ENCODE results near the gene SPATC1L.
"Not testable (repeated sequence)": the region's sequence is repeated elsewhere in the genome, so short reads cannot be mapped to it uniquely, and the experiment has no call there.

SPATC1L gene

GRCh38 chr21:46145840-46146691 is 38.2 kb downstream of the SPATC1L start:
- no peak for TF ChIP-seq CTCF (IDR thresholded peaks at IDR 0.05; ENCODE audit: low read depth, low read length, missing control alignments)
- DNase-seq (ENCODE audit: extremely low read depth, low read depth) = no peak
- no peak overlapping the region for H3K4me3 ChIP-seq (replicated peaks; ENCODE audit: low read depth, low read length)

- no peak for TF ChIP-seq CTCF (IDR thresholded peaks at IDR 0.05; ENCODE audit: low read depth, low read length, missing control alignments)
- H3K4me3 ChIP-seq (replicated peaks; ENCODE audit: low read depth, low read length) = no peak overlapping the region
- DNase-seq (ENCODE audit: extremely low read depth, low read depth) = no peak
Observed at GRCh38 chr21:46145159-46145839, 39.0 kb downstream of the SPATC1L start.

GRCh38 chr21:46144464-46145070 is 39.7 kb downstream of the SPATC1L start:
- no peak for TF ChIP-seq CTCF (IDR thresholded peaks at IDR 0.05; ENCODE audit: low read depth, low read length, missing control alignments)
- H3K4me3 ChIP-seq (replicated peaks; ENCODE audit: low read depth, low read length) = no peak overlapping the region
- DNase-seq (ENCODE audit: extremely low read depth, low read depth) = no peak

GRCh38 chr21:46142582-46143473 is 41.4 kb downstream of the SPATC1L start:
- H3K4me3 ChIP-seq (replicated peaks; ENCODE audit: low read depth, low read length) = no peak overlapping the region
- DNase-seq (ENCODE audit: extremely low read depth, low read depth) = no peak
- TF ChIP-seq CTCF (IDR thresholded peaks at IDR 0.05; ENCODE audit: low read depth, low read length, missing control alignments) = no peak

GRCh38 chr21:46141767-46142581 is 42.3 kb downstream of the SPATC1L start:
- DNase-seq (ENCODE audit: extremely low read depth, low read depth) = no peak
- no peak for TF ChIP-seq CTCF (IDR thresholded peaks at IDR 0.05; ENCODE audit: low read depth, low read length, missing control alignments)
- H3K4me3 ChIP-seq (replicated peaks; ENCODE audit: low read depth, low read length) = no peak overlapping the region

- H3K4me3 ChIP-seq (replicated peaks; ENCODE audit: low read depth, low read length); DNase-seq (ENCODE audit: extremely low read depth, low read depth): not testable (repeated sequence)
Observed at GRCh38 chr21:46140352-46141003, 43.8 kb downstream of the SPATC1L start.

Data from HFF-Myc (cell line).